Activated CD8-positive, alpha-beta T cell treated with anti-CD3 and anti-CD28 coated beads, Interleukin-2, amount 10 ng/mL, durations not matched to agents 7 days and 5 days (primary cell): ENCODE results near the gene CROCC. TPM values are rescaled to one million over a fixed set of nuclear protein-coding genes. Genes with fewer than 3 reads are reported as not detected.
"Not testable (repeated sequence)": the region's sequence is repeated elsewhere in the genome, so short reads cannot be mapped to it uniquely, and the experiment has no call there.

ENCODE experiments used
- ATAC-seq: fragments of 150-1000 bp; cut with Tn5 transposase; one replicate; pipeline ENCODE4 v1.10.0; 2021; ENCODE audit warnings: moderate library complexity
- CTCF ChIA-PET: fragments of 350-600 bp; sonication (Branson Sonifier 250); formaldehyde crosslinking; loops from one replicate; lab custom pipeline; 2021; ENCODE audit warnings: antibody characterized with exemption; lab: Charles Lee
- POLR2A ChIA-PET: fragments of 350-600 bp; sonication (Branson Sonifier 250); formaldehyde crosslinking; loops from one replicate; lab custom pipeline; 2021; ENCODE audit warnings: antibody characterized with exemption; lab: Charles Lee
- DNase-seq: peaks from one replicate; pipeline ENCODE4 v3.0.0-alpha.2; 2020
- H3K27ac Mint-ChIP-seq: one replicate; pipeline ENCODE4 v1.8.0; 2021; ENCODE audit warnings: mild to moderate bottlenecking, mixed read lengths
- H3K27me3 Mint-ChIP-seq: one replicate; pipeline ENCODE4 v1.8.0; 2021; ENCODE audit warnings: low read depth, mixed read lengths
- H3K36me3 Mint-ChIP-seq: one replicate; pipeline ENCODE4 v1.8.0; 2021; ENCODE audit warnings: low read depth, mixed read lengths
- H3K4me1 Mint-ChIP-seq: one replicate; pipeline ENCODE4 v1.8.0; 2021; ENCODE audit warnings: low read depth, mixed read lengths
- H3K4me3 Mint-ChIP-seq: one replicate; pipeline ENCODE4 v1.8.0; 2021; ENCODE audit warnings: mild to moderate bottlenecking, mixed read lengths
- H3K9me3 Mint-ChIP-seq: one replicate; pipeline ENCODE4 v1.8.0; 2022; ENCODE audit warnings: mixed read lengths; ENCODE audit not compliant: insufficient read depth
- total RNA-seq, 2 experiments: library from RNA; stranded (reverse); gene quantifications; one replicate each; pipeline ENCODE4 v1.2.3, GENCODE V29; 2021

CROCC gene
- total RNA-seq, 2 experiments from 2014 or later: 31.7 to 33.1 TPM

DNA sequence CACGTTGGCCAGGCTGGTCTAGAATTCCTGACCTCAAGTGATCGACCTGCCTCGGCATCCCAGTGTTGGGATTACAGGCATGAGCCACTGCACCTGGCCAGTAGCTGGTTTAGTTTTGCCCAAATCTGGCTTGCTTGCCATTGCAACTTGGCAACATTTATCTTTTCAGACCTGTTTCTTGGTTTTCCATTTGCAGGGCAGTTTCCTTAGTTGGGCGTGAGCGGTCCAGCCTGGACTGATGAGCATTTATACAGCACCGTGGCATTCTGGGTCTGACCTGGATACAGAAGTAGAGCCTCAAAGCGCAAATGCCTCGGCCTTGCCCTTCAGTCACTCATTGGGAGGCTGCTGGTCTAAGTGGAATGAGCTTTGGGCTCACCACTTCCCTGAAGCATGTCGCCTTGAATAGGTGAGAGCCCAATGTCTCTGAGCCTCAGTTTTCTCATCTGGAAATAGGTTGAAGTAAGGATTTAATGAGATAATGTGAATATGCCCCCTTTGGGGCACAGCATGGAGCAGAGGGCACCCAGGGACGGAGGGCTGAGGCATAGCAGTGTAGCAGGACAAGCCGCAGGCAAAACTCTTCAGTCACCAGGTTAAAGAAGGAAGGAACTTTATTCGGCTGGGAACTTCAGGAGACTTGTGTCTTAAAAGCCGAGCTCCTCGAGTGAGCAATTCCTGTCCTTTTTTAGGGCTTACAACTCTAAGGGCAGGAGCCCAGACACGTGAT is 2.6 kb upstream of the CROCC start:
- H3K9me3 Mint-ChIP-seq, CTCF ChIA-PET, H3K4me3 Mint-ChIP-seq, POLR2A ChIA-PET, DNase-seq, H3K27me3 Mint-ChIP-seq, ATAC-seq, H3K27ac Mint-ChIP-seq, H3K36me3 Mint-ChIP-seq: not testable (repeated sequence)
- peaks cover 31% of the 10 kb centered on the region for H3K4me1 Mint-ChIP-seq

DNA sequence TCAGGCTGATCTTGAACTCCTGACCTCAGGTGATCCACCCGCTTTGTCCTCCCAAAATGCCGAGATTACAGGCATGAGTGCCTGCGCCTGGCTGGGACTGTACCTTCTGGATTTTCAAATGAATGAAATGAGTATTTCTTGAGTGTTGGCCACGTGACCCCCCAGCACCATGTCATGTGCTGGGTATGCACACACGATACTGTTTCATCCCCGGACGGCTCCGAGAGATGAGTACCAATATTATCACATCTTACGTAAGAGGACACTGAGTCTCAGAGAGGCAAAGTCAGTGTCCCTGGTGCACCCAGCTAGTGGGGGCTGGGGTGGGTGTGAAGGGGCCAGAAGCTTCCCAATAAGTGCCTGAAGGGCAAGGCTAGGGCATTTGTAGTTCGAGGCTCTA is 780 bp upstream of the CROCC start:
- no peak for ATAC-seq
- DNase-seq: no peak
- no peaks in the 10 kb centered on the region for H3K27me3 Mint-ChIP-seq
- H3K4me1 Mint-ChIP-seq: peaks cover 30% of the 10 kb centered on the region
- H3K4me3 Mint-ChIP-seq: no peak overlapping the region
- CTCF ChIA-PET: interaction anchor here (2.1 kb wide), 1 partner anchor 39 kb away, joined by 9 read pairs; no protein-coding TSS in a partner anchor
- no peaks in the 10 kb centered on the region for H3K36me3 Mint-ChIP-seq
- POLR2A ChIA-PET: no interaction called here
- H3K27ac Mint-ChIP-seq: no peak overlapping the region
- H3K9me3 Mint-ChIP-seq: no peaks in the 10 kb centered on the region

DNA sequence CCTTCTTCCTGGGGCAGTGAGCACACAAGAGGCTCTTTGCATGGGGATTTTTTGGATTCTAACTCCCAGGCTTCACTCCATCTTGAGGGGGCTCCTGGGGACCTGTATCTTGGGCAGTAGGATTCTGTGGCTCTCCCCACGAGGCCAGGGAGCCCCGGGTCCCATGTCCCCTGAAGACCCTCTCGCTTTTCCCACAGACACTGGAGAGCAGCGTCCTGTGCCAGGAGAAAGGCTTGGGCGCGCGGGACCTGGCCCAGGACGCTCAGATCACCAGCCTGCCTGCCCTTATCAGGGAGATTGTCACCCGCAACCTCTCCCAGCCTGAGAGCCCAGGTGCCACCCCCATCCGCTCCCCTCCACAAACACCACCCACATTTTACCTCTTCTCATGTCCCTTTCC is 735 bp downstream of the CROCC start:
- Mint-ChIP-seq H3K9me3 (no peaks in the 10 kb centered on the region), H3K4me1 (peaks cover 32% of the 10 kb centered on the region), H3K36me3 (no peaks in the 10 kb centered on the region), H3K4me3 (peak overlapping the region; percentile 74), H3K27me3 (no peaks in the 10 kb centered on the region), H3K27ac (no peak overlapping the region)
- DNase-seq (no peak), ATAC-seq (no peak)
- CTCF ChIA-PET: interaction anchor here (0.6 to 2.1 kb wide), 3 partner anchors 38 to 123 kb away, joined by 3 to 9 read pairs (median 3); no protein-coding TSS in a partner anchor
- POLR2A ChIA-PET: interaction anchor here (1.5 kb wide), 1 partner anchor 26 kb away, joined by 8 read pairs; the partner anchor contains the start of gene RNU1-2

DNA sequence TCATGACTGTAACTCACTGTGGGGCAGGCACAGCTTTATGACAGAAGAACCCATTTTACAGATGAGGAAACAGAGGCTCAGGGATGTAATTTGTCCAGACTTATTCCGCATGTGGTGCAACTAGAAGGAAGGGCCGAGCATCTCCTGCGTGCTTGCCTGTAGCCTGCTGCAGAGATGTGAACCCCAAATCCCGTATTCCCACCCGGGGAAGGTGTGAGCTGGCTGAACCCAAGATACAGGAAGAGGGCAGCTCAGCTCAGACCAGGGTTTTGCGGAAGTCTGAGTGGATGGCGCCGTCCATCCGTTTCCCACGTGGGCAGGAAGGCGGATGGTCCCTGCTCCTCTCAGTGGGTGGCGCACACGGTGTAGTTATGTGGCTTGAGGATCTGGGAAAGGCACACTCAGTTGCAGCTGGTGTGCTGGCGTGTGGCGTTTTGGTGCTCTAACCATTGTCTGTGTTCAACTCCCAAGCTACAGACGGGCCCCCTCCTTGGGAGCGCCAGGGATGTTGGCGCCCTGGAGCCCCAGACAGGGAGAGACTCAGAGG is 1.2 kb downstream of the CROCC start:
- H3K36me3 Mint-ChIP-seq: no peaks in the 10 kb centered on the region
- H3K4me3 Mint-ChIP-seq: no peak overlapping the region
- ChIA-PET POLR2A (interaction anchor here (1.5 kb wide), 1 partner anchor 26 kb away, joined by 8 read pairs; the partner anchor contains the start of gene RNU1-2), CTCF (no interaction called here)
- ATAC-seq (no peak), DNase-seq (no peak)
- H3K9me3 Mint-ChIP-seq: no peaks in the 10 kb centered on the region
- H3K27ac Mint-ChIP-seq: no peak overlapping the region
- H3K4me1 Mint-ChIP-seq: peaks cover 32% of the 10 kb centered on the region
- H3K27me3 Mint-ChIP-seq: no peaks in the 10 kb centered on the region

DNA sequence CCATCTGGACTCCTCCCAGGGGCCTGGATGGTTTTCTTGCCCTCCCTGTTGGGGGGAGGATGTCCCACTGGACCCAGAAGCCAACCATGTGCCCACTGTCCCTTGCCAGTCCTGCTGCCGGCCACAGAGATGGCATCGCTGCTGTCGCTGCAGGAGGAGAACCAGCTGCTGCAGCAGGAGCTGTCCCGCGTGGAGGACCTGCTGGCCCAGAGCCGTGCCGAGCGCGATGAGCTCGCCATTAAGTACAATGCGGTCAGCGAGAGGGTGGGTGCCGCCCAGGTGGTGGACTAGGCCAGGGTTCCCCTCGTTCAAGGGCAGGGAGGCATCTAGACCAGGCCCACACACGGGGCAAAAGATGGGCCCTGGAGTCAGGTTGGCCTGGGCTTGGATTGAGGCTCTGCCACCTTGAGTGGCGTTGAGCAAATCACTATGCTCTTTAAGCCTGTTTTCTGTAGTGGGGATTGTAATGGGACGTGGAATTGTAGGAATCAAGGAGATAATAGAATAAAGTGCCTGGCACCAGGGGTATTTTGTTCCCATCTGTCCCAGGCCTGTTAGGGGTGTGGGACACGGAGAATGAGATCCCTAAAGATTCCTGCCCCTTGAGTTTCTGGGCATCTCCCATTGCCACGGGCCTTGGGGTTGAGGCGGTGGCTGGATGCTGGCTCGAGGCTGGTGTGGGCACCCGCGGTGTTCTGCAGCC is 2.6 kb downstream of the CROCC start:
- H3K36me3 Mint-ChIP-seq: no peaks in the 10 kb centered on the region
- H3K27ac Mint-ChIP-seq: no peak overlapping the region
- H3K4me3 Mint-ChIP-seq: no peak overlapping the region
- POLR2A ChIA-PET: interaction anchor here (0.5 kb wide), 1 partner anchor 23 kb away, joined by 4 read pairs; no protein-coding TSS in a partner anchor
- no peaks in the 10 kb centered on the region for H3K9me3 Mint-ChIP-seq
- peaks cover 32% of the 10 kb centered on the region for H3K4me1 Mint-ChIP-seq
- no peaks in the 10 kb centered on the region for H3K27me3 Mint-ChIP-seq
- ATAC-seq (no peak), DNase-seq (no peak)
- CTCF ChIA-PET: no interaction called here

DNA sequence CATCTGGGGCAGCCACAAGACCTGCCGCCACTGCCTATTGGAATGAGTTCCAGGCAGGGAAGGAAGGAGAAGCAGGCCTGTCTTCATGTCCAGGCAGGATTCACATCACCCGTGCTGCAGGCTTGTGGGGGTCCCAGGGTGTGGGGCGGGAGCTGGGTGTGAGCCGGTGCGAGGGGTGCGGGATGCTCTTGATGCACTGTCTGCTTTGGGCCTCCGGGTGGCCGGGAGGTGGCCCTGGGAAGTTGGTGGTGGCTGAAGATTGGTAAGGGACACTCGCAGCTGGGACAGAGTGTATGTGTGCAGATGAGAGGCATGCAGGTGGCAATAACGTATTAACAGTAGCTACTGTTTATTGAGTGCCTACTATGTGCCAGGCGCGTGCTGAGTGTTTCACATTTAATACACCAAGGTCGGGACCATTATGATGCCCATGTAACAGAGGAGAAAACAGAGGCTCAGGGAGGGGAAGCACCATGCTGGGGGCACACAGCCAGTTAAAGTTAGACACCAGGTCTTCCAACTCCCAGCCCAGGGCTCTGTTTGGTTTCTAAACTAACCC is 3.3 kb downstream of the CROCC start:
- H3K4me3 Mint-ChIP-seq: no peak overlapping the region
- no peak for DNase-seq
- H3K4me1 Mint-ChIP-seq: peaks cover 32% of the 10 kb centered on the region
- ATAC-seq: no peak
- peak overlapping the region; percentile 8 for H3K27ac Mint-ChIP-seq
- CTCF ChIA-PET: interaction anchor here (0.9 kb wide), 1 partner anchor 36 kb away, joined by 3 read pairs; no protein-coding TSS in a partner anchor
- POLR2A ChIA-PET: no interaction called here
- H3K27me3 Mint-ChIP-seq: no peaks in the 10 kb centered on the region
- H3K9me3 Mint-ChIP-seq: no peaks in the 10 kb centered on the region
- no peaks in the 10 kb centered on the region for H3K36me3 Mint-ChIP-seq

DNA sequence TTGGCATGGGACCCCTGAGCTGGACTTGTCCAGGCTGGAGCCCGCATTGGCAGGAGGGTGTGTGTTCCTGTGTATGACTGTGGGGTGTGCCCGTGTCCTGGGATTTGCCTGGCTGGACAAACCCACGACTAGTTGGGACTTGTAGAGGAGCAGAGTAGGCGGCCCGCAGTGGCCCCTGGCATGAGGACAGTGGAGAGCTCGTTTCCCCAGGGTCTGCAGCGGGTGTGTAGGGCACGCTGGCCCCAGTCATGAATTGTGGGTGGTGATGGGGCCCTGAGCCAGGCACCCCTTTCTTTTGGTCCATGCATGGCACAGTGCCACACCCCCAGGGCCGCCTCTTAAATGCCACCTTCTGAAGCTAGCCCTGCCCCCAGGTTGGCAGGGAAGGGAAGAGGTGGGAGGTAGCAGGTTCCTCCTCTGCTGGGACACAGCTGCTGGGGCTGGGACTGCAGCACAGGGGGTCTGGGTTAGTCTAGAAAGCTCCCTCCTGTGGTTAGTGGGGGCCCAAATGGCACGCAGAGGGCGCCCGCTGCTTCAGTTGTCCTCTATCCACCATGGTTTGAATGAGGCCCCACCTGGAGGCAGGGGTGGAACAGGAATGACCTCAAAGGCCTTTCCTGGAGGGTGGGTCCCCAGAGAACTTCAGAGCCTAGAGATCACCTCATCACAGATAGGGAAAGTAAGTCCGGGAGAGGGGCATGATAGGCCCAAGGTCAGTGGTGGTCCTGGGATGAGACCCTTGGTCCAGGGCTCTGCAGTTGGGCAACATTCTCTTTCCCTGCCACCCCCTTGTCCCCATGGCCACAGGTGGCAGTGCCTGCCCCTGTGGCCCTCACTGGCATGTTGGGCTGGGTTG is 4.1 kb downstream of the CROCC start:
- Mint-ChIP-seq H3K4me3 (no peak overlapping the region), H3K4me1 (peaks cover 32% of the 10 kb centered on the region), H3K9me3 (no peaks in the 10 kb centered on the region), H3K36me3 (no peaks in the 10 kb centered on the region), H3K27ac (no peak overlapping the region), H3K27me3 (no peaks in the 10 kb centered on the region)
- DNase-seq (no peak), ATAC-seq (no peak)
- ChIA-PET CTCF (interaction anchor here (0.9 kb wide), 1 partner anchor 35 kb away, joined by 3 read pairs; no protein-coding TSS in a partner anchor), POLR2A (no interaction called here)

DNA sequence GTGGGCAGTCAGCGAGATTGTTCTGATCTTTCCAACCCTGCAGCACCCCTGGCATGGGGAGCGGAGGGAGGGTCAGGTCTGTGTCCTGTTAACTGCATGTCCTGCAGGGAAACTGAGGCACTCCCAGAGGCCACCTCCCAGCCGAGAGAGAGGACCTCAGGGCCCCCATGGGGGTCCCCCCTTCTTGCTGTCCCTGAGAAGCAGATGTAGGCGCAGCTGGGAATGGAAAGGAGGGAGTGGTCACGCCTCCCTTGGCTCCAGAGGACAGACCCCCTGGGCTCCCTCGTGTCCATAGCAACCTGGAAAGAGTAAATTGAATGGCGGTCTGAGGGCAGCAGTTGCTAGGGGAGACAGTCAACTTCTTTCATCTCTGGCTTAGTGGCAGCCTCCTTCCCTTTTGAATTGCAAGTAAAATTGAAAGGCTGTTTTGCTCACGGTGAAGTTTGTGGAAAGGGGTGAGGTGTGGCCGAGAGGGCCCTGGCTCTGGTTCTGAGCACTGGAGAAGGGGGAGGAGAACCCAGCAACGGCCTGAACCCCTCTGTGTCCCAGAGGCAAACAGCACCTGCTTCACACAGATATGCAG is 4.9 kb downstream of the CROCC start:
- Mint-ChIP-seq H3K4me1 (peaks cover 25% of the 10 kb centered on the region), H3K36me3 (no peaks in the 10 kb centered on the region), H3K9me3 (no peaks in the 10 kb centered on the region), H3K27me3 (no peaks in the 10 kb centered on the region), H3K27ac (no peak overlapping the region), H3K4me3 (no peak overlapping the region)
- ChIA-PET POLR2A (no interaction called here), CTCF (no interaction called here)
- no peak for DNase-seq
- ATAC-seq: no peak

DNA sequence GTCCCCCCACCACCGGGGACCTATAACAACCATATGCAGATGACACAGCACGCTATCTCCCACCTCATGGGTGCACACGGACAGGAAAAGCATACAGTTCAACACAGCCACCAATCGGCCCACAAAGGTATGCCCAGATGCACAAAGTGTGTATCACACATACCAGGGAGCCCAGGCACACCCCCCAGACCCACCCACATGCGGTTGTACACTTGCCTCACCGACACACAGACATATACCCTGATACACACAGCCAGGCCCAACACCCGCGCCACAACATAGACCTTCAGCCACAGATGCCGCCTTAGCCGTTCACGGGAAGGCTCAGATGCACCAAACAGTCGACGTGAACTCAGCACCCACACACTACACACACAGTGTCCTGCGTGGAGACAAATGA is 5.5 kb downstream of the CROCC start:
- no peaks in the 10 kb centered on the region for H3K27me3 Mint-ChIP-seq
- DNase-seq (no peak), ATAC-seq (no peak)
- no peaks in the 10 kb centered on the region for H3K9me3 Mint-ChIP-seq
- ChIA-PET CTCF (no interaction called here), POLR2A (no interaction called here)
- H3K4me1 Mint-ChIP-seq: peaks cover 18% of the 10 kb centered on the region
- no peak overlapping the region for H3K4me3 Mint-ChIP-seq
- H3K36me3 Mint-ChIP-seq: no peaks in the 10 kb centered on the region
- H3K27ac Mint-ChIP-seq: no peak overlapping the region

DNA sequence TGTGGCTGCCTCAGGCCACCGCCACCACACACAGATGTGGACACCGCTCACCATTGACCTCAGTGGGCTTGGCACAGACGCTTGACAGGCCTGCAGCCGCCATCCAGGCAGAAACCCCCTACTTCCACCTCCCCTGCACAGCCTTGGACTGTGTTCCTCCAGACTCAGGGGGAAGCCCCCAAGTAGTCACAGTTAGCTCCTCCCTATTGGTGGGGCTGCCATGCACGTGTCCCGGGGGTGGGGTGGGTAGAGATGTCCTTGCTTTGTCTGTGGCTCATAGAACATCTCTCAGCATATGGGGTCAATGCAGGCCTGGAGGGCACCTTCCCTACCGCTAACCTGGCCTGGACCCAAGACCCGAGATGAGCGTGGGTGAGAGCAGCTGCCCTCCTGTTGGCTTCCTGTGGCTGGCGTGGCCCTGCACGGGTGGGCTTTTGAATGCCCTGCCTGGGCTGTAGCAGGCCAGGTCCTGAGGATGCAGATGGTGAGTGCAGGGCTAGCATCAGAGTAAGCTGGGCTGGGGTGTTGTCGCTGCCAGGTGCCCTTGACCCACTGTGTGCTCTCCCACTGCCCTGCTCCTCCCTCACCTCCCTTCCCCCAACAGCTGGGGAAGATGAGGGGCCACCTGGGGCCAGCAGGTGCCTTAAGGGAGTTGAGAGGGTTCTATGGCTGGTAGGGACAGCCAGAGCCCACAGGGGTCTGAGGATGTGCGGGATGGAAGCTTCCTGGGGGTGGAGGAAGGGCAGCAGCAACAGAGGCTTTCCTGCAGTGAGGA is 6.2 kb downstream of the CROCC start:
- POLR2A ChIA-PET: no interaction called here
- CTCF ChIA-PET: no interaction called here
- Mint-ChIP-seq H3K4me1 (peaks cover 12% of the 10 kb centered on the region), H3K9me3 (no peaks in the 10 kb centered on the region), H3K27ac (no peak overlapping the region), H3K27me3 (no peaks in the 10 kb centered on the region), H3K4me3 (no peak overlapping the region), H3K36me3 (no peaks in the 10 kb centered on the region)
- ATAC-seq (no peak), DNase-seq (no peak)
